GM18907 (cell line): ENCODE data around the gene KLHL29.

Source experiments
- ATAC-seq: cut with Tn5 transposase; IDR thresholded peaks from one replicate; pipeline ENCODE4 v1.9.1; 2021; ENCODE audit warnings: mild to moderate bottlenecking, moderate library complexity; ENCODE audit not compliant: unreplicated experiment

The KLHL29 gene

DNA sequence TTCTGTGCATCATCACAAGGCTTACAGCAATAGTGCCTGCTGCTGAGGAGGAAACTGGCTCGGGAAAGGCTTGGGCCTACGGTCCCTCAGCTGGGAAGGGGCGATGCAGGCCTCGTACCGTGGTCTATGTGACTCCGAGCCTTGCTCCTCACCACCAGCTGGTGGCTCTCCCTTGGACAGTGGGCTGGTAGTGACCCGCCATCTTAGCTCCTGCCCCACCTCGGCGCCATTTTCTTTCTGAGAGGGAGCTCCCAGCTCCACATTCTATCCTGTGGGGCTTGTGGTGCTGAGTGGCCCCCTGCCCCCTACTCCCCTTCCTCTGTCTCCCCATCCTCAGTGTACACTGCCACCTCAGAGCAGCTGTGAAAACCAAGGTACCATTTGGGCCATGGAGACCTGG is 255.7 kb downstream of the KLHL29 start:
- ATAC-seq, result no peak

DNA sequence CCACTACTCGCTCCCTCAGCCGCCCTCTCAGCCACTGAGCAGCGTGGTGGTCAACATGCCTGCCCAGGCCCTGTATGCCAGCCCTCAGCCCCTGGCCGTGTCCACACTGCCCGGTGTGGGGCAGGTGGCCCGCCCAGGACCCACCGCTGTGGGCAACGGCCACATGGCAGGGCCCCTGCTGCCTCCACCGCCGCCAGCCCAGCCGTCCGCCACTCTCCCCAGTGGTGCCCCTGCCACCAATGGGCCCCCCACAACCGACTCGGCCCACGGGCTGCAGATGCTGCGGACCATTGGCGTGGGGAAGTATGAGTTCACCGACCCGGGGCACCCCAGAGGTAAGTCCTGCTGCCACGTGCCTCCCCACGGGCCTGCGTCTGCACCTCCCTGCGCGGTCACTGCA is 257.5 kb downstream of the KLHL29 start:
- no peak for ATAC-seq

- no peak for ATAC-seq
These were observed 260.3 kb downstream of the KLHL29 start for GRCh38 chr2:23645230-23645808.

GRCh38 chr2:23647563-23647962 is 262.6 kb downstream of the KLHL29 start:
- ATAC-seq, result no peak

- ATAC-seq, result no peak
These were observed 264.3 kb downstream of the KLHL29 start for GRCh38 chr2:23649303-23649702.

DNA sequence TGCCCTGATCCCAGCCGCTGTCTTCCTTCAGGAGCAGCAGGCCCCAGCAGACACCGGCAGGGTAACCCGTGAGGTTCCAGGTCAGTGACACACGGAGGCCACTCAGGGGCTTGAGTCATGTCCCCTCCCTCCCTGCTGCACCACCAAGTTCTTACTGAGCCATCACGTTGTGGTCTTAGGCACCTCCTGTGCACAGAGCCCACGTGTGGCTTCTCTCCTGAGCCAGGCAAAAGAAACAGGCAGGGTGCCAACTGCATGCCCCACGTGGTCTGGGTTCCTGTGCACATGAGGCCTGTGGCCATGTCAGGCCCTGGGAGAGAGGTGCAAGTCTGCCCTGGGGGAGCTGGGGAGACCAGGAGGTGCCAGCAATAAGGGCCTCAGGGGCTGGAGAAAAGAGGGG is 264.8 kb downstream of the KLHL29 start:
- no peak for ATAC-seq

DNA sequence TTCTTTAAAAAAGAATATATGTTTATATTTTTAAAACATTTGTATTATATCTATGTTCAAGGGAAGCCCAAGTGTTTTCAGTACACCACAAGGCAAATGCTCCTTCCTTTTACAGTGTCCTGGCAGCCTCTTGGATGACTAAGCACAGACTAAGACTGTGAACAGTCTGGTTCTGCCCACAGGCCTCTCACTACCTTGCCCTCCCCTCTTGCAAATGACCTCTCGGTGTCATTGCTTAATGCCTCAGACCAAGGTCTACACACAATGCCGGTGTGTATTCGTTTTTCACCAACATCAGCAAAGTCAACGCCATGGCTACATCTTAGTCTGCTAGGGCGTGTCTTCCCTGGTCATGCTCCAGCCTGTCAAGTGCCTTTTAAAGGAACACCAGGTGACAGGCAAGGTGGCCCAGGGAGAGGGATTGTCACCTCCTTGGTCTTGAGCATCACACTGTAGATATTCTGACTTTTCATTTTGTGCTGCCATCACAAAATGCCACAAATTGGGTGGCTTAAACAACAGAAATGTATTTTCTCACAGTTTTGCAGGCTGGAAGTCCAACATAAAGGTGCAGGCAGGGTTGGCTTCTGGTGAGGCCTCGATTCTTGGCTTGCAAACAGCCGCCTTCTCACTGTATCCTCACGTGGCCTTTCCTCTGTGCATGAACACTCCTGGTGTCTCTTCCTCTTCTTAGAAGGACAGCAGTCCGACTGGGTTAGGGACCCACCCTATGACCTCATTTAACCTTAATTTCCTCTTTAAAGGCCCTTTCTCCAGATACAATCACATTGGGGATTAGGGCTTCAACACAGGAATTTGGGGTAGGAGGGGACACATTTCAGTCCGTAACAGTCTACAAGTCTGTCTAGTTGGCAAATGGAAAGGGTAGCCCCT is 266.5 kb downstream of the KLHL29 start:
- no peak for ATAC-seq

- ATAC-seq, result no peak
These were observed 268.3 kb downstream of the KLHL29 start for GRCh38 chr2:23653326-23653725.

- no peak for ATAC-seq
These were observed 269.8 kb downstream of the KLHL29 start for GRCh38 chr2:23654756-23655155.

DNA sequence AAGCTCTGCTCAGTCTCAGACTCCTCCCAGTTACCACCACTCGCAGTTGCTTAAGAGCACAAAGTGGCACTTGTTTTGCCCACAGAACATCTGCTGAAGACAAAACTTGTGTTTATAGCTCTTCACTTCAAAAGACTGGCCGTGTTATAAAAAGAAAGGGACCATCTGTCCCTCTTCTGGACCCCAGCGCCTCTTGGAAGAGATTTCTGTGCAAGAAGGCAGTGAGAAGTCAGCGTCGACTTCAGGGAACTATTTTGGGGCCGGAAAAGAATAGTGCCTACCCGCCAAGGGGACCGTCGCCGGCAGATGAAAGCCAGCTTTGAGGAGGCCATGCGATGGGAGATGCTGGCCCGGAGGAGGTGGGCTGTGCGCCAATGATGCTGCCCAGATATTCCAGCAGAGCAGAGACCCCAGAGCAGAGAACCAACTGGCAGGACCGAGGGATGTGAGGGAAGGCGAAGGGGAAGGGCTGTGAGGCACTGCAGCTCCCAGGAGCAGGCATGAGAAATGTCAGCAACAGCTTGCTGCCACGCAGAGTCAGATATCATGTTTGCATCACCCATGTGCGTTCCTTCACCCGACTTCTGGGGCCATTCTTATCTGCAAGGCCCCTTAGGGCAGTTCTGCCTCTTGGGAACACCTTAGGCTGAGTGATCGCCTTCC is 271.1 kb downstream of the KLHL29 start:
- no peak for ATAC-seq

DNA sequence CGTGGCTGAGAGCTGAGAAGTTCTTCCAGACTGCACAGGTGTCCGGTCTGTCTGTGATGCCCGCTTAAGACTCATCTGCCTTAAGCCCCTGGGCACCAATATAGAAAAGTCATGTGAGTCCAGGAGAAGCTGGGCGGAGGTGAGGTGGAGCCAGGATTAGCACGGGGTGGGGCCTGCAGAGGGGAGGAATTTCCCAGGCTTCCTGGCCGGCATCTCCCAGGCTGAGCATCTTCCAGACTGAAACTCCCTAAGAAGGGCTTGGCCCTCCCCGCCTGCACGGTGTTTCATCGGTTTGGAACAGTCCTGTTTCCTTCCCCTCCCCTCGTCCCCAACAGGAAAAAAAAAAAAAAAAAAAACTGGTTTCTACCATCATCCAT is 271.6 kb downstream of the KLHL29 start:
- no peak for ATAC-seq

DNA sequence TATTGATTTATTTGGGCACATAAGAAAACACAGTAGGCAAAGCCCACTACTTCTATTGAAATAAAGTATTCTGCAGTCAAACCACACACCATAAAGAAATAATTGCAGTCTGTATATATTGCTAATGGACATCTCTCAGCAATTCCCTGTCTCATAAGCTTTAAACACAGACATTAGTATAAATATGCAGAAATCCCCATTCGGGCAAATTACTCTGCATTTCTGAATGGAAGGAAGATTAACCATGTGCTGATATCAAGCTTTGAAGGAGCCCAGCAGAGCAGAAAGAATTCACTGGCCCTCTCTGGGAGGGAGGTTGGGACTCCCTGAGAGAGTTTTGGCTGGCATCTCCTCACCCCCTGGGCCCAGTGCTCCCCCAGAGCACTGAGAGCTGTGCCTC is 272.4 kb downstream of the KLHL29 start:
- ATAC-seq, result no peak

DNA sequence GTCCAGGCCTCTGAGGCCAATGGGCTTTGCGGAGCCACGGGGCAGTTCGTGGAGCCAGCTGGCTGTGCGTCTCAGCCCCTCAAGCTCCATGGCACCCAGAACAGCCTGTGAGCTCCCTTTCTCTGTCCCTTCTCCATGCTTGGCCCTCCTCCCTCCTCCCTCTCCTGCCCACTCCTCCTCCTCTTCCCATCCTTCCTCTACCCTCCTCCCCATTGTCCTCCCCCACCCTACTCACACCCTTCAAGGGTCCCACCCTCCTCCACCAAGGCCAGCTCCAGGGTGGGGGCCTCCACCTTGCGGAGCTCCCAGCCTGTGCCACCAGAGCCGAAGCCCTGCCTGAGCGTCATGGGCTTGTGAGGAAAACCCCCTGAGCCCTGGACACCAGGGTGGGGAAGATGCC is 273.0 kb downstream of the KLHL29 start:
- no peak for ATAC-seq

DNA sequence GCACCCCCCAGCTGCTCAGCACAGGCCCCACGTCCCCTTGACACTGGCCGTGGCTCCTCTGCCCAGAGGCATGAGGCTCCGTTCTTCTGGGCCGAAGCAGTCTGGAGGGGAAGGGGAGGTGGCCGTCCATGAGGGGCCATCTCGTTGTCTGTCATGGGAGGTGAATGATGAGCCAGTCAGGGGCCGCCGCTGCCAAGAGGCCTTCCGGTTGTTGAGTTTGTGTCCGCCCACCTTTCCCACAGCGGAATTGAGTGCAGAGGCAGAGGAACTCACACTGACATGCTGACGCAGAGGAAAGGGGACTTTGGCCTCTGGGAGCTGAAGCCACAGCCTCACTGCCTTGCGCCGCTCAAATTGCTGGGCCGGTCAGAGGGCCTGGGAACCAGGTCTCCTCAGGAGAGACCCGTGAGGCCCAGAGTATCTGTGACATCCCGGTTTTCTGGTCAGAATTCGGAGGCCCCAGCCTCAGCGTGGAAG is 273.5 kb downstream of the KLHL29 start:
- no peak for ATAC-seq

DNA sequence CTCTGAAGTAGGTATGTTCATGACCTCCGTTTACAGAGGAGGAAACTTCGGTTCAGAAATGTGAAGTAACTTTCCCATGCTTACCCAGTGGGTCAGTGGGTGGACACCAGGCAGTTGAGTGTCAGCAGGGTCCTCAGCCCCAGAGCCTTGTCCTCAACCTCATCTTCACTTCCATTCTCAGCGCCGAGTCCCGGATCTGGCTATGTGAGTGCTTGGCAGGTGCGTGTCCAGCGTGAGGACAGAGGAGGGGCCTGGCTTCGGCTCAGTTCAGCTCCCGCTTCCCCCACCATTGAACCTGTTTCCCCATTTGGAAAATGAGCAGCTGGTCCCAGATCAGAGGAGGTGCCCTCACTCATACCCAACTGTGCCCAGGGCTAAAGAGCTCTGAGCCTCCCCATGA is 274.3 kb downstream of the KLHL29 start:
- no peak for ATAC-seq

DNA sequence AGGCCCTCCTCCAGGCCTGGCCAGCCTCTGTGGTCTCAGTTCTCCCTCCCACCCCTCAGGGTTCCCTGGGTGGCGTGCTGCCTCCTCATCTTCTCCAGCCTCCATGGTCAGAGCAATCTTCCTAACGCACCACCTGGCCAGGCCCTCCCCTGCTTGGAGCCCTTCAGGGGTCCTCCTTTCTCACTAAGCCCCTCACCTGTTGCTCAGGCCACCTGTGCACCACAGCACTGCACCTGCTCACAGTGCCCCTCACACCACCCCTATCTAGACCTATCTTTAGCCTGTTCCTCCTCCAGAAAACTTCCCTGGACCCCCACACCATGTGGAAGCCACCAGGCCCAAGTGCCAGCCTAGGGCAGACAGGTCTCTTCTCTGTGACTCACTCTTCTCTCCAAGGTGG is 274.8 kb downstream of the KLHL29 start:
- no peak for ATAC-seq

- ATAC-seq, result no peak
These were observed 275.3 kb downstream of the KLHL29 start for GRCh38 chr2:23660237-23660636.

DNA sequence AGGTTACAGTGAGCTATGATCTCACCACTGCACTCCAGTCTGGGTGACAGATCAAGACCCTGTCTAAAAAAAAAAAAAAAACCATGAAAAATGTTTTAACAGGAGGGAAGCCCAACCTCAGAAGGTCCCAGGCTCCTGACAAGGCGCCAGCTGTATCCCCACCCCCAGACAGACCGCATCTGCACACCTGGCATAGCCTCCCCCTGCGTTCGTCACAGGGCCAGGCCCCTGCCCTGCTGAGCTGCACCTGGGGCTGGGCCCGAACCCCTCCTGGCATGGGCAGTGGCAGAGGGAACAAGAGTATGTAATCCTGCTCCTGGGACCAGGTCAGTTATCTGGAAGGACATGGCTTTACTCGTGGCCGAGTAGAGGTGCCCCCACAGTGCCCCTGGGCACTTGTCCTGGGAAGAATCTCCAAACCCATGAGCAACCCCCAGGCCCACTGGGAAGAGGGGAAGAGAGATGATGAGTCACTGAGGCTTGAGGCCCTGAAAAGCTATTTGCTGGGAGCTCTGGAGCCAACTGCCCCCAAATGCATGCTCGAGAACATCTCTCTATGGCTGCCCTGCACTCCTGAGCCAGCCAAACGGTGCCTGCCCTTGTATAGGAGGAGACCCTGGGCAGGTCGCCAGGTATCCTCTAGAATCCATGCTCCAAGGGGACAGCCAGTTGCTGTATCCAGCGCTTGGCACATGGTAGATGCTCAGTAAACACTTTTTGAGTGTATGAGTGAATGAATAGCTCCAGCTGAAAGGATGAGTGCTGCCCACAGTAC is 276.5 kb downstream of the KLHL29 start:
- ATAC-seq, result no peak

DNA sequence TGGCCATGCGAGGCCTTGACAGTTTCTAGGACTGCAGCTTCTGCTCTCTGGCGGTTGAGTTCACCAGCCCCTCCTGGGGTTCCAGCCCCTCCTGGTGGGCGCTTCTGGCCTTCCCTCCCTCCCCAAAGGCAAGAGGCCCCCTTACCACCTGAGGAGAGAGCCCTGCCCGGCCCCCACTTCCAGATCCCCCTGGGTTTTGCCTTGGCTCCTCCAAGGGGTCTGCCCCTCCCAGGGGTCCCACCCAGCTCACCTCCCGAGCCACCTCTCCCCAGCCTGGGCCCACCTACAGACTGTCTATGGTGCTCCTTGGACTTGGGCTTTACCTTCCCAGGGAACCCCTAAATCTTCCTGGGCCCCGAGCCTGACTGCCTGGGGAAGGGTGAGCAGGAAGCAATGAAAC is 277.5 kb downstream of the KLHL29 start:
- ATAC-seq, result no peak

GRCh38 chr2:23662941-23663920 is 278.3 kb downstream of the KLHL29 start:
- ATAC-seq, result no peak
